Measurements from ENCODE around the gene NEUROD2.
"Not testable (repeated sequence)": the region's sequence is repeated elsewhere in the genome, so short reads cannot be mapped to it uniquely, and the experiment has no call there.

The NEUROD2 gene

DNA sequence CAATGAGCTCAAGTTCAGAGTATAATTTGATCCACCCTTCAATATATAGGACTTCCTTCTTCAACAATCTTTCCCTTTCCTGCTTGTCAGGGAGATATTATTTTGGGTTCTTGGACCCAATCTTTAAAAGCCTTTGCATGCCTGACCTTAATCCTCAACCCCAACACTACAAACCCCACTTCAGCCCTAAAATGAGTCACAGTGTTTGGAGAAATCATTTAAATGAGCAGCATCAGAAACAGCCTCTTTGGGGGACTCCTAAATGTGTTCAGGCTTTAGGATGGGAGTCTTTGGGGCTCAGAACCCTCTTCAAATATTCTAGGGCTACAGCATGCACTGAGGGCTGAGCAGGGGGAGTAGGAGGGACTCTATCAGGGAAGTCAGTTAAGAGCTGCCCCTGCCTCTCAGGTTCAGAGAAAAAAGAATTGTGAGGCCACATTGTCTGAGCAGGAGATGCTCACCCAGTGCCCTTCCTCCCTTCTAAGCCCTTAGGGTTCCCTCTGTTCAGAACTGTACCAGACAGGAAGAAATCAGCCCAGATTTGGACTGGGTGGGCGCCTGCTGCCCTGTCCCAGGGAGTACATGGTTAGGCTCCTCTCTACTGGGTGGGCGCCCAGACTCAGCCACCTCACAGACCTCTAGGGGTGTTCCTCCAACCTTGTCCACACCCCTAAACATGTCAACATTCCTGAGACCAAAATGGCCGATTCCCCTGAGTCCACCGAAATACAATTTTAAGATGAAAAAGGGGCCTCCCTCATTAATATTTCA lies 5.0 kb downstream of the NEUROD2 start:
- no peak for DNase-seq (ENCODE audit: low read depth)

DNA sequence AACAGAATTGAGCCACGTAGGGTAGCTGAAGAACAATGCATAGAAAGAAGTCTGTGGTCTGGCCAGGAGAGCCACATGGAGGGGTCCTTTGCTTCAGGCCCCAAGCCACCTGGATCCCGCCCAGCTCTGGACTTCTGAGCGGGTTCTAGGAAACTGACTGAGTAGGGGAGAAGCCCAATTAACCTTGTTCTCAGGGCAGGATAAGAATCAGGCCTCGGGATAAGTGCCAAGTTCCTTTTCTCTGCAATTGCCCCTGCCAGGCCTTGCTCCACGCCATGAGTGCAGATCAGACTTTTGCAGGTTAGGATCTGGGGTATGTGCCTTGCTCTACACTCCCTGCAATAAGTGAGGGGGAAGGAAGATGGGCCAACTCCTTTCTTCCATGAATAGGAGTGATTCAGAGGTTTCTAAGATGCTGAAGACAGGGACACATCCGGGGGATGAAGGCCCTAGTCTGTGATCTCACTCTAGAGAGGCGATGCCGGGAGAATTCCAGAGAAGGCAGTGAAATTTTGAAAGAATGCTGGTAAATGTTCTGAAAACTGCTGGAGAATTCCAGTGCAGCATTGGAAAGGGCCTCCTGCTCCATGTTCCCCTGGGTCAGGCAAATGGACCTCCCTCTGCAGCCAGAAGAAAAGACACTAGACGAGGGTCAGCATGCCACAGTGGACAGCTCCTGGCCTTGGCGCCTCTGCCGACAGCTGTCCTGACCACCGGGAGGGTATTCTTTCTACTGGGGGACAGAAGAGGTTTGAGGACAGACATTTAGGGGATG lies 5.8 kb downstream of the NEUROD2 start:
- no peak for DNase-seq (ENCODE audit: low read depth)

- DNase-seq (ENCODE audit: low read depth), result no peak
These were observed 6.6 kb downstream of the NEUROD2 start for GRCh38 chr17:39600997-39601597.

DNA sequence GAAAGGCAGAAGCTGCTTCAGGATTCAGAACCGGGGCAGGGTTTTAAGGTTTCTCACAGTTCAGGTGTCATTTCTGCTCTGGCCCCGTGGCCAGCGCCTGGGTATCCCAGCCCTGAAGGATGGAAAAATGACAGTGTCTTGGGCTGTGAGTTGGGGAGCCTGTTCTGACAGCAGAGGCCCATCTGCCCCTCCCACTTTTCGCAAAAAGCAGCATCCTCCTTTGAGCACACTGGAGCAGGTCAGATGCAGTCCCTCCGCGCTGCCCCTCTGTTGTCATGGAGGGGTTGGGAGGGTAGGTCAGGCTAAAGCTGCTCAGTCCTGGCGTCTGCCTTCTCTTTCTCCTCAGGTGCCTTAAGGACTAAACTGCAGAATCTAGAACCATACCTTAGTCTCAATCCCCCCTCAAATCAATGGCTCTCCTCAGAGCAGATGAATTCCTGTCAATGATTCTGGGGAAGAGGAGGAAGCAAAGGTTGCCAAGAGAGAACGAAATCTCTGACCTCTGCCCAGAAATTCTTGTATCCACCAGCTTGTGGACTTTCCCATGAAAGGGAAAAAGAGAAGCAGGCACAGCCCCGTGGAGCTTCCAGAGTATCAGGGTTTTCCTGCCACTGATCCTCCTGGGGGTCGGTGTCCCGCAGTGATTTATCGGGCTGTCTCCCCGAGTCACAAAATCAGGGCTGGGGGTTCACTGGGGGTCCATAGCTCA lies 7.3 kb downstream of the NEUROD2 start:
- no peak for DNase-seq (ENCODE audit: low read depth)

DNA sequence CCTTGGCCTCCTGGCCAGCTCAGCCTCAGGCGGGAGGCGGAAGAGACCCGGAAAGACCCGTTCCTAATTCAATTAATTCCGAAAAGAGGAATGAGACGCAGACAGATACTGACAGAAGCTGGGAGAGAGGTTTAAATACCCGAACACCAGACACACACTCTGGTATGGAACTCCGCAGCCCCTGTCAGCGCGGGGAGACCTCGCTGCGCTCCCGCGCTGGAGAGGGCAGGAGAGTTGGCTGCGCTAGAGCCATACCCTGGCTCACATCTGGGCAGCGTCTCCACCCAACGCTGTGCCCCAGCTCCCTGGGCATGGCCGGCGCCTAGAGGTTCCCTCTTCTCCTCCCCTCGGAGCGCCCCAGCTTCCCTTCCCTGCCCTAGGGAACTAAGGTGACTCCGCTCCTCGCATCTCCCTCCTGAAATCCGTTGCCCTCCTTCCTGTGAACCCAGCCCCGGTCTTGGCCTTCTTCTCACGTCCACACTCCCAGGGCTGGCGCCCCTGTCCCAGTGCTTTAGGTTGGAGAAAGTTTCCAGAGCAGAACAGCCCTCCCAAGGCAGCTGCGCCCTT lies 8.0 kb downstream of the NEUROD2 start:
- no peak for DNase-seq (ENCODE audit: low read depth)

- DNase-seq (ENCODE audit: low read depth), result no peak
These were observed 8.6 kb downstream of the NEUROD2 start for GRCh38 chr17:39599004-39599664.

GRCh38 chr17:39598630-39599003 lies 9.1 kb downstream of the NEUROD2 start:
- no peak for DNase-seq (ENCODE audit: low read depth)

DNA sequence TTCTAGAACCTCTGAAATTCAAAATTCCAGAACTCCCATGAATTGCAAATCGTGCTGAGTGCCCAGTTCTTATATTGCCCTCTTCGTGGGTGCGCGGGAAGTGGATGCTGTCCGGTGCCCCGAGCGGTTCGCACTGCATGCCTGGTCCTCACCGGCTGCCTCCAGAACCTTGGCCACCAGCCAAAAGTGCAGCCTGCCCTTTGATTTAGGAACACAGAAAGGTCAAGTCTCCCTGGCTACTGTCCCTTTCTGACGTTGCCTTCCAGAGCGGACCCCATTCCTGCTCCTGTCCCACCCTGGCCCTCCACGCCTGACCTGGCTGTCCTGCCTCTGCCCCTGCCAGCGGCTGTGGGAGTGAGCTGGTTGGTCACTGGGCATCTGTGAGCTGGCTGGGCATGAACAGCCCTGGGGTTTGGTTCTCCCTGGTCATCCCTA lies 9.7 kb downstream of the NEUROD2 start:
- DNase-seq (ENCODE audit: low read depth), result no peak

DNA sequence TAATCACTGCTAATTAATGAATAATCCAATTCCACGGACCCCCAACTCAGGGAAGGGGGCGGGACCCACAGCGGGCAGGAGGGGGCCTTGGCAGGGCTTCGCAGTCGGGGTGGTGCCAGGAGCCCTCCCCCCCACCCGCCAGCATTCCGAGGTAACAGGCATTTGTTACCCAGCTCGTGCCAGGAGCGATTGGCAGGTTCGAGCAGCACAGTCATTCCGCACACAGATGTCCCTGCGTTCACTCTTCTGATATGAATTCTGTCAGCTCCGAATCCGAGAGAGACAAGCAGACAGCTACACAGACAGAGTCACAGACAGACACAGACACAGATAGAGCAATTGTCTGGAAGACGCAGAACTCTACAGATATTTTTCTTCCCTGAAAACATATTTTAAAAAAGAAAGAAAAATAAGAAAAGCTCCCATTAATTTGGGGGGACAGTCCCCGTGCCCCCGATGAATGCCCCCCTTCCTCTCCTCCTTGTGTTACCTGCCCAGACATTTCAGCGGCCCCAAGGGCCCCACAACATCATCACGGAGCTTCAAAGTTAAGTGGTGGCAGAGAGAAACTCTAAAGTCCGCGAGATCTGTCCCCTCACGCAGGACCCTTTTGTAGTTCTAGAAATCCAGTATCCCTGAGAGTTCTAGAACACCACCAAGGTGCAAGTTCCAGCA lies 10.2 kb downstream of the NEUROD2 start:
- DNase-seq (ENCODE audit: low read depth), result no peak

DNA sequence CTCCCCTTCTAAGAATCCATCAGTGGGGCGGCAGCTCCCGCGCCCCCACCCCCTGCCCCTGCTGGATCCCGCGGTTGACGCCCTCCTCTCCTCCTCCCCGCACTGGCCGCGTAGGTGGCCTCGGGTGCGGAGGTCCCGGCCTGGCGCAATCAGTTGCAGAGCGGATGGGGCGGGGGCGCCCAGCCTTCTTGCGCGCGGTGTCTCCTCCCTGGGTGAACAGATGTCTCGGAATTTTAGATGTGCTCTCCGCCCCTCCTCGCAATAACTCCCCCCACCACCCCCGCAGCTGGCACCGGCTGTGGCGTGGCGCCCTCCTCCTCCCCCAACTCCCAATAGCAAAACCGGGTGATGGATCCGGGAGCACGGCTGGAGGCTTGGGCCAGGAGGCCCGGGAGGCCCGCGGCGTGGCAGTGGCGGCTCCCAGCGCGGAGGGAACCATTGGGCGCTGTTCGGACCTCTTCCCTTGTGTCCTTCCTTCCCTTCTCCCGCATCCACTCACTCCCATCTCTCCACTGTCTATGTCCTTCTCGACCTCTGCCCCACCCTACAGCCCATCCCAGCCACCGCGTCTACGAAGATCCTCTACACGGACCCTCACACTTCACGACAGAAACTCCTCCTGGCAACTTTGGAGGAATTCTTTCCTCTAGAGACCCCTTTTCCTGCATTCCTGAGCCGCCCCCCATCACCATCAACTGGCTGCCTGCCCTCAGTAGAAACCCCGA lies 11.0 kb downstream of the NEUROD2 start:
- DNase-seq (ENCODE audit: low read depth), result no peak

DNA sequence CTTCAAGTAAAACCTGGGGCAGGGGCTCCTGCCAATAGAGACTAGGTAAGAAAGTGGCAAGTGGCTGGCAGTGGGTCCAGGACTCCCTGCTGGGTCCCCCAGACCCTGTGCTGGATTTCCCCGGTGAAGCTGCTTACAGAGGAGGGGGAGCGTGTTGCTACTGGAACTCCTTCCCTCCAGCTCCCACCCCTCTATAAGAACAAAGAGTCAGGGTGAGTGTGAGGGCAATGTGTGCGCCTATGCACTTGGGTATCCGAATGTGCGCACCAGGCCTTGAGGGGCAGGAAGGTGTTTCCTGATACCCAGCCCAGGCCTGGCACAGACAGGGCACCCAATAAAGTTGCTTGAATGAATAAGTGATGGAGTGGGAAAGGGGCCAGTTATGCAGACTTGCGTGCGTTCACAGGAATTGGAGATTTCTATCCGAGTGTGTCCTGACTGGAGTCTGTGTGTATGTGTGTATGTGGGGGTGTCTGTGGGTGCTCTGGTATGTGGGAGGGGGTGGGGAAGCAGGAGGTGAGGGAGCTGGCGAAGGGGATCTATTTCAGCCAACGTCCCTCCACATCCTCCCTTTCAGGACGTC lies 11.7 kb downstream of the NEUROD2 start:
- DNase-seq (ENCODE audit: low read depth), result no peak

DNA sequence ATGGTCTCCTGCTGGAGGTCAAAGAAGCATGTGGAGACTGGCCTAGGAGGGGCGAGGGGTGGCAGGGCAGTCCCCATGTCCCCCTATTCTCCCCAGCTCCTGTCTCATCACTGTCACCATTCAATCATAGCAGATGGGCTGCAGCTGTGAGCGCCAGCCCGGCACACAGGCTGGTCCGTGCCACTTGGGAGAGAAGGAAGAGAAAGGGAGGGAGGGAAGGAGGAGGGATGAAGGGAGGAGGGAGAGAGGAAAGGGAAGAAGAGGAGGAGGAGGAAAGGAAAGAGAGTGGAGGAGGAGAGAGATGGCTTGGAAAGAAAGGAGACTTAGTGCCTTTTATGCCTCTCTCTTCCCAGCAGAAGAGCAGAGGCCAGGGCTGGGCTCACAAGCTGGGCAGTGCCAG lies 12.4 kb downstream of the NEUROD2 start:
- DNase-seq (ENCODE audit: low read depth), result no peak

GRCh38 chr17:39593371-39593770 lies 14.3 kb downstream of the NEUROD2 start:
- DNase-seq (ENCODE audit: low read depth), result no peak

DNA sequence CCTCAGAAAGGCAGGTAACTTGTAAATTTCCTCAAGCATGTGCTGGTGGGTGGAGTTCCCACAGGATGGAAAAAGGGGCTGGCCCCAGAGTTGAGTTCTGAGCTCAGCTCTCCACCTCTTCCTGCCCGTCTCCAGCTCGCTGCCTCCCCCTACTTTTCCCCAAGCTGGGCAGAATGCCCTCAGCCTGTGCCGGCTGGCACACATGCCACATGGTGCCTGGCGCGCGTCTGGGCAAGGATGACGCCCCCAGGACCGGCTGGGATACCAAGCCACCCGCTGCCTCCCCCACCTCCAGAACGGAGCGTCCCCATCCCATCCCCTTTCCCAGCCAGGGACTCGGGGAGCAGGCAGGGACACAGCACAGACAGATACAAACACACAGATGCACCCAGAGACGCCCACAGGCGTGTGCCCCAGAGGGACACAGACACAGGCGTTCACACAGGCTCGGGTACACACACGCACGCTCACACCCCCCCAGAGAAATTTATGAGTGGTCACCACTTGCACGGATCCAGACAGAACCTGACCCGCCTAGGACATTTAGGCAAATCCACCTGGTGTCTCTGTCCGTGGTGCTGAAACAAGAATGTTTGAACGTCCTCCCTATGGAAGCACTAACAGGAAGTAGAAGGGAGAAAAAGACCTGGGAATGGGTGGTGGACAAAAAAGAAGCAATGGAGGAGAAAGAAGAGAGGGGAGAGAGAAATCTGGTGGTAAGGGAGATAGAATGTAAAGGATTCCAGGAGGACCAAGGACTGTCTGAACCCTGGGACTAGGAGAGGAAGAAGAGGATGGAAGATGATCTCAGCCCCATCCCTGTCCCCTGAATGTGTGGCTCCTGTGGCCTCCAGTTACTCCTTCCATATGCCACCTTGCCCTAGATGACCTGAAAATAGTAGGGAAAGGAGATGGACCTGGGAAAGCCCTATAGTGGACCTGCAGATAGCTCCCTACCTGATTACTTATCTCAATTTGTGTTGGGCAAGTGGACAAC lies 15.5 kb downstream of the NEUROD2 start:
- no peak for DNase-seq (ENCODE audit: low read depth)

GRCh38 chr17:39590180-39590579 lies 17.5 kb downstream of the NEUROD2 start:
- not testable (repeated sequence) for DNase-seq (ENCODE audit: low read depth)

GRCh38 chr17:39582658-39583057 lies 25.1 kb downstream of the NEUROD2 start:
- DNase-seq (ENCODE audit: low read depth), result no peak

DNA sequence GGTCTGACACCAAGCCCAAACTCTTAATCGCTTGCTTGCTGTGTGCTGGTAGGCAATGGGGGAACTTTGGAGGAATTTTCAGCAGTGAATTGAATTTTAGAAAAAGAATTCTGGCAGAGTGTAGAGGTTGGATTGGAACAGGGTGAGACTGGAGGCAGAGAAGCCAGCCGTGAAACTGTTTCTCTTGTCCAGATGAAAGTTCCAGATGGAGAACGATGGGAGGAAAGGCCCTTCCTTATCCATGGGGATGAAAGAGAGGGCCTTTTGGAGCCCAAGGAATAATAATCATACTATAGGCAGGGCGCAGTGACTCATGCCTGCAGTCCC lies 26.0 kb downstream of the NEUROD2 start:
- DNase-seq (ENCODE audit: low read depth), result no peak

DNA sequence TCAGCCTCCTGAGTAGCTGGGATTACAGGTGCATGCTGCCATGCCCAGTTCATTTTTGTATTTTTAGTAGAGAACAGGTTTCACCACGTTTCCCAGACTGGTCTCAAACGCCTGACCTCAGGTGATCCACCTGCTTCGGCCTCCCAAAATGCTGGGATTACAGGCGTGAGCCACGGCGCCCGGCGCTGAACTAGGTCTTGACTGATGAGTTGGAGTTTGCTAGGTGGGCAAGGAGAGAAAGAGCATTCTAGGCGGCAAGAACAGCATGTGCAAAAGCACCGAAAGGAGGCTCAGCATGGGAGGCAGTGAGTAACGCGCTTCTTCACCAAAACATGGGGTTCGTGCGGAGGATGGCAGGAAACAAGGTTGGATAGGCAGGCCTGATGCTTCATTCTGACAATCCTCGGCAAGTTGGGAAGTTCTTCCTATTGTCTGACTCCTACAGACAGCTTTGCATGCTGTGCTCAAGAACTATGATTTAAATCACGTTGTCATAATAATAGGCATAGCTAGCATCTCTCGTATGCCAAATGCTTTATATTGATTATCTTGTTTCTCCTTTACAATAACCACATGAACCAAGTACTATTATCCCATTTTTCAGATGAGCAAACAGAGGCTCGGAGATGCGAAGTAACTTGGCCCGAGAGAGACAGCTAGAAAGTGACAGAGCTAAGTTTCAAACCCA lies 26.5 kb downstream of the NEUROD2 start:
- DNase-seq (ENCODE audit: low read depth), result no peak

Measured in HS-27A (cell line).